SU-DHL-6 (cell line): ENCODE data around the gene RAB27B.

ENCODE experiments used
- H2AFZ ChIP-seq: fragments of 200-600 bp; sonication (generic); 2 replicates; pipeline ENCODE4 v1.6.1; 2014; ENCODE audit warnings: low read depth, mild to moderate bottlenecking, moderate library complexity, mixed read lengths, antibody characterized with exemption, low read length; ENCODE audit not compliant: severe bottlenecking
- H3F3A ChIP-seq: fragments of 200-600 bp; shearing (Covaris generic); 2 replicates; pipeline ENCODE4 v1.6.0; 2016; ENCODE audit warnings: antibody characterized with exemption, mild to moderate bottlenecking; ENCODE audit not compliant: insufficient read depth
- H3K27ac ChIP-seq: fragments of 200-600 bp; sonication (generic); 2 replicates; pipeline ENCODE4 v1.5.1; 2016; ENCODE audit warnings: low read depth, mild to moderate bottlenecking, low read length, moderate library complexity, mixed read lengths
- H3K27me3 ChIP-seq: fragments of 200-600 bp; sonication (generic), shearing (Covaris generic); 2 replicates; pipeline ENCODE4 v1.6.0; 2014; ENCODE audit warnings: mild to moderate bottlenecking, low read length
- H3K36me3 ChIP-seq: fragments of 200-600 bp; sonication (generic); 2 replicates; pipeline ENCODE4 v1.6.1; 2014; ENCODE audit warnings: mild to moderate bottlenecking, low read length, mixed read lengths
- H3K4me2 ChIP-seq: fragments of 300-600, 200-600 bp; shearing (Covaris generic), sonication (generic); 2 replicates; pipeline ENCODE4 v1.6.0; 2014; ENCODE audit warnings: low read length, low read depth, mild to moderate bottlenecking; ENCODE audit not compliant: poor library complexity, severe bottlenecking
- H3K4me3 ChIP-seq: fragments of 200-600 bp; sonication (generic); 2 replicates; pipeline ENCODE4 v1.5.1; 2014; ENCODE audit warnings: antibody characterized with exemption, low read length, mild to moderate bottlenecking, mixed read lengths; ENCODE audit not compliant: insufficient read depth, poor library complexity, severe bottlenecking
- H3K79me2 ChIP-seq: fragments of 200-600 bp; sonication (generic); 2 replicates; pipeline ENCODE4 v1.6.1; 2014; ENCODE audit warnings: mild to moderate bottlenecking, low read length, moderate library complexity; ENCODE audit not compliant: insufficient read depth
- H3K9ac ChIP-seq: fragments of 200-600 bp; sonication (generic); 2 replicates; pipeline ENCODE4 v1.7.0; 2014; ENCODE audit warnings: mild to moderate bottlenecking, low read length
- H3K9me2 ChIP-seq: fragments of 200-600 bp; sonication (generic); replicated peaks from 2 replicates; pipeline ENCODE4 v1.6.1; 2014; ENCODE audit warnings: low read length; ENCODE audit not compliant: insufficient read depth
- H3K9me3 ChIP-seq: fragments of 200-600 bp; sonication (generic); 2 replicates; pipeline ENCODE4 v1.6.1; 2014; ENCODE audit warnings: low read length, mixed read lengths; ENCODE audit not compliant: insufficient read depth
- H4K20me1 ChIP-seq: fragments of 200-600 bp; sonication (generic); 2 replicates; pipeline ENCODE4 v1.6.1; 2014; ENCODE audit warnings: low read depth, mild to moderate bottlenecking, antibody characterized with exemption, low read length, moderate library complexity, mixed read lengths
- CTCF ChIP-seq: fragments of 200-600 bp; sonication (generic); IDR thresholded peaks from one replicate; pipeline ENCODE4 v1.5.1; 2017; ENCODE audit warnings: antibody characterized with exemption, mild to moderate bottlenecking, low read length, moderate library complexity; ENCODE audit not compliant: insufficient read depth, poor library complexity, severe bottlenecking
- EZH2phosphoT487 ChIP-seq: fragments of 200-600 bp; sonication (generic), shearing (Covaris generic); conservative IDR thresholded peaks from 2 replicates; pipeline ENCODE4 v1.6.1; 2018; ENCODE audit warnings: mild to moderate bottlenecking, antibody characterized with exemption, low read length, moderate library complexity, mixed read lengths

Gene RAB27B

GRCh38 chr18:54867131-54867530, 38.9 kb downstream of the RAB27B start:
- H3K36me3 ChIP-seq, result no peaks in the 10 kb centered on the region
- no peaks in the 10 kb centered on the region for H3K9me2 ChIP-seq
- H3K27me3 ChIP-seq, result no peaks in the 10 kb centered on the region
- no peaks in the 10 kb centered on the region for H3K79me2 ChIP-seq
- TF ChIP-seq CTCF, result no peak
- no peak for TF ChIP-seq EZH2phosphoT487
- H3K9ac ChIP-seq, result no peak overlapping the region
- no peaks in the 10 kb centered on the region for H3K9me3 ChIP-seq
- H3K4me2 ChIP-seq, result no peak overlapping the region
- no peaks in the 10 kb centered on the region for H3F3A ChIP-seq
- no peak overlapping the region for H2AFZ ChIP-seq
- no peak overlapping the region for H3K27ac ChIP-seq
- no peaks in the 10 kb centered on the region for H4K20me1 ChIP-seq
- no peak overlapping the region for H3K4me3 ChIP-seq

- H3F3A ChIP-seq, result no peaks in the 10 kb centered on the region
- H3K4me2 ChIP-seq, result no peak overlapping the region
- no peaks in the 10 kb centered on the region for H3K79me2 ChIP-seq
- TF ChIP-seq EZH2phosphoT487 (no peak), CTCF (no peak)
- H3K9ac ChIP-seq, result no peak overlapping the region
- no peak overlapping the region for H2AFZ ChIP-seq
- H4K20me1 ChIP-seq, result no peaks in the 10 kb centered on the region
- no peaks in the 10 kb centered on the region for H3K9me2 ChIP-seq
- no peaks in the 10 kb centered on the region for H3K27me3 ChIP-seq
- H3K9me3 ChIP-seq, result no peaks in the 10 kb centered on the region
- no peak overlapping the region for H3K4me3 ChIP-seq
- no peak overlapping the region for H3K27ac ChIP-seq
- H3K36me3 ChIP-seq, result no peaks in the 10 kb centered on the region
Observed at GRCh38 chr18:54871231-54871630, 43.0 kb downstream of the RAB27B start.

- Histone ChIP-seq H3K79me2 (no peaks in the 10 kb centered on the region), H3F3A (no peaks in the 10 kb centered on the region), H3K4me2 (no peak overlapping the region), H3K9ac (no peak overlapping the region), H3K4me3 (no peak overlapping the region), H2AFZ (no peak overlapping the region), H3K36me3 (no peaks in the 10 kb centered on the region), H3K9me2 (no peaks in the 10 kb centered on the region), H3K27me3 (no peaks in the 10 kb centered on the region), H4K20me1 (no peaks in the 10 kb centered on the region), H3K27ac (no peak overlapping the region), H3K9me3 (no peaks in the 10 kb centered on the region)
- no peak for TF ChIP-seq CTCF
- TF ChIP-seq EZH2phosphoT487, result no peak
Observed at GRCh38 chr18:54872681-54873080, 44.4 kb downstream of the RAB27B start.

GRCh38 chr18:54873884-54874255, 45.6 kb downstream of the RAB27B start:
- H3K27me3 ChIP-seq, result no peaks in the 10 kb centered on the region
- H3K9me2 ChIP-seq, result no peaks in the 10 kb centered on the region
- H2AFZ ChIP-seq, result no peak overlapping the region
- no peaks in the 10 kb centered on the region for H4K20me1 ChIP-seq
- no peak overlapping the region for H3K4me3 ChIP-seq
- H3K4me2 ChIP-seq, result no peak overlapping the region
- H3F3A ChIP-seq, result no peaks in the 10 kb centered on the region
- H3K36me3 ChIP-seq, result no peaks in the 10 kb centered on the region
- no peak for TF ChIP-seq CTCF
- no peak for TF ChIP-seq EZH2phosphoT487
- no peak overlapping the region for H3K27ac ChIP-seq
- no peaks in the 10 kb centered on the region for H3K79me2 ChIP-seq
- H3K9me3 ChIP-seq, result no peaks in the 10 kb centered on the region
- H3K9ac ChIP-seq, result no peak overlapping the region
